NCI-H524 treated with DMSO at 0.1 percent for 48 hours (cell line): ENCODE data around the gene WBP1.
"Not testable (repeated sequence)": the region's sequence is repeated elsewhere in the genome, so short reads cannot be mapped to it uniquely, and the experiment has no call there.

Source experiments
- DNase-seq: peaks from one replicate; lab custom pipeline; 2025; lab: John Stamatoyannopoulos, UW

The WBP1 gene

GRCh38 chr2:74427551-74427950, 30.7 kb upstream of the WBP1 start:
- DNase-seq = no peak

DNA sequence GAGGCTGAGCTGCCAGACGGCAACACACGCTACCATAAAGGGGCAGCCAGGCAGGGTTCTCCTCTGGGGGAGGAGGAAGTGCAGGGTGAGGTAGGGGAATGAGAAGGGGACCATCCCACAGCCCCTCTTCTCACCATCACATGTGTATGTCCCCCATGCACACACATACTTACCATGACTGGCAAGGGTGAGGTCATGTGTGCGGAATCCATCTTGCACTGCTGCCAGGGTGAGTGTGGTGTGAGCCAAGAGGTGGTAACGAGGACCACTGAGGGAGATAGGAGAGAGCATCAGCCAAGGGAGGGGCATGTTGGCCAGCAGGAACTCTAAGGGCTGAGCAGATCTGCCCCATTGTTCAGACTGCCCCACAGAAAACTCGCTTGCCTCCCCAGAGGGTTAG, 29.6 kb upstream of the WBP1 start:
- DNase-seq = no peak

GRCh38 chr2:74429487-74430451, 28.5 kb upstream of the WBP1 start:
- no peak for DNase-seq

DNA sequence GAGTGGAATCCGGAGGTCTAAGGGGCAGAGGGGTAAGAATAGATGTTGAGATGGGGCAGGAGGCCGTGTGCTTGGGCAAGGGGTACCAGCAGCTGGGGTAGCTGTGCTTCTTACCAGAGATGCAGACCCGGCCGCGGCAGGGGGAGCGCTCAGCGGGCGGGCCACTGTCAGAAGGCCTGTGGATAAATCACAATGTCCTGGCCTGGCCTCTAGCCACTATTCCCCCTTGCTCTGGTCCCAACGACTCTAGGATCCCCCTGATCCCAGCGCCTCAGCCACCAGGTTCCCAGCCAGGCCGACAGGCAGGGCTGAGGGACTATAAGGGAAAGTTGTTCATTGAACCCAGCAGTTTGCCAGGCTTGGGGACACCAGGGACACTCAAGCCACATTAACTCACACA, 27.7 kb upstream of the WBP1 start:
- DNase-seq = no peak

DNA sequence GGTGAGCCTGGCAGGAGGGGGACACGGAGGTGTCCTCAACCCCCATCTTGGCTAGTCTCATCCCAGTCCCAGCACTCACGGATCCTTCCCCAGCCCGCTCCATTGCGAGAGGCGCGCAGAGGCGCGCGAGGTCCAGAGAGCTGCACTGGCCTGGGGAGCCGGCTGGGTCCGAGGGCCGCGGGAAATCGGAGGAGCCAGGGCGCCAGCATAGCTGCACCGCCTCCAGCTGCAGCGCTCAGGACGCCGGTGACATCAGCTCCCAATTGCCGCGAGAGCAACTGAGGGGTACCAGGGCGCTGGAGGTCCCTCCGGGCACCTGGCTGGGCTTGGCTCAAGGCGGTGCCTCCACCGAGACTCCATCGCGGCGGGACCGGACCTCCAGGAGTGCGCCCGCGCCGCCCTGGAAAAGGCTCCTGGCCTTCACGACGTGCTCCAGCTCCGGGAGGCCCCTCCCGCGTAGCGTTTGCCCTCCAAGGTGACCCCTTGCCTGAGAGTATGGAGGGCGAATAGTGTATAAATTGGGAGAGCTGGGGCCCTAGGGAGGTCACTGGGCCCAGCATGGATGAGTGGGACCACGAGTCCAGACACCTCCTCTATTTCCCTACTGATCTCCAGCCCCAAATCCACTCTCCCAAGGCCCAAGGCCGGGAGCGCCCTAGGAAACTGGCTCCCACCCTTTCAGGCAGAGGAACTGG, 22.0 kb upstream of the WBP1 start:
- DNase-seq = no peak

DNA sequence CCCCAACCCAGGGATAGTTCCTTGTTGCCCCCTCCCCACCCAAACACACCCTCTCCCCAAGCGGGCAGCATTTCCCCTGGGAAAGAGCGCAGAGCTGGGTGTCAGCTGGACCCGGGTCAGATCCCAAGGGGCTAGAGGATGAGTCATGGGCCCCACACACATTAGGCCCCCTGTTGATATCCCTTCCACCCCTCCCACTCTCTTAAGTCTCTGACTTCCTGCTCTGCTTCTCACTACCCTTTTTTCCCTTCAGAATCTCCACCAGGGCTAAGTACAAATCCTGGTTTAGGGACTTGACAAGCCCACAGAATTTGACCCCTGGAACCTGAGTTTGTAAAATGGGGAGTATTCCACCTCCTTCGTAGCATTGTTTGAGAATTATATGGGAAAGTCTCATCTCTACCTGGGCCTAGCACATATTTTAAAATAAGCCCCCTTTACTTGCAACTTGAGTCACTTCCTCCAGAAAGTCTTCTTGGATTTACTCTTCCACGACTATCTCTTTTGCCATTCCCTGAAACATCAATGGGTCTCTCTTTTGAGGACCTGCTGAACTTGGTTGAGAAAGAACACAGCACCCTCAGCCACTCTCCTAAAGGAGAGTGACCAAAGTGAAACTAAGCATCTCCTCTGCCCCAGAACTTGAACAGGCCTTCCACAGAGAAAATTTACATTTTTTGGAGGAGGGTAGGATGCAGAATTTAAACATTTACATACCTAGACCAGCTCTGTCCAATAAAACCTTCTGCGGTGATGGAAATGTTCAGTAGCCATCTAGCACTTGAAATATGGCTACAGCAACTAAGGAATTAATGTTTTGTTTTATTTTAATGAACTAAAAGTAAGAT, 21.2 kb upstream of the WBP1 start:
- DNase-seq = no peak

DNA sequence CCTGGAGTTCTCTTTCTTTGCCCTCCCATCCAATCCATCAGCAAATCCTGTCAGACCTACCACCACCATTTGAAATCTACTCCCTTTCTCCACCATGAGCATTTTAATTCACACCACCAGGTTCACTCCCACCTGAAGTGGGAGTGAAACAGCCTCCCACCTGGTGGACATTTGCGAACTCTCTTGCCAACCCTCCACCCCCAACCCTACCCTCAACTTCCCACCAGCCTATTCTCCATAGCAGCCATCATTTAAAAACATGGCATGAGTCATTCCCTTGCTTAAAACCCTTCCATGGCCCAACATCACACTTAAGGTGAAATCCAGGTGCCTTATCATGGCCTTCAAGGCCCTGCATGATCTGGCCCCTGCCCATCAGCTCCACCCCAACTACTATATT, 20.0 kb upstream of the WBP1 start:
- no peak for DNase-seq

DNA sequence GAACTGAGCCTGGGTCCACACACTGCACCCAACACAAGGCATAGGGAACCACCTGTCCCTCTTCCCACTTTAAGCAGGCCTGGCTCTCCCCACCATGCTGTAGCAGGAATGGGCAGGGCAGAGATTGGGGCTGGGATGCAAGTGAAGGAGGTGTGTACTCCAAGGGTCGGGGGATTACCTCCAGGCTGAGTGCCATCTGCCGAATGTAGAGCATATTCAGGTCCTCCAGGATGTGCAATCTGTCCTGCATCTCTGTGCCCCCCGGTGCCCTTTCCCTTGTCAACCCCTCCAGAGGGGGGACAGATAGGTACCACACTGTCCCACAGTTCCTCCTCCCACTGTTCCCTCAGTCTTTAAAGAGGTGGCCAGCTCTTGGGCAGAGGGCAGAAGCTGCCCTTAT, 18.9 kb upstream of the WBP1 start:
- DNase-seq = peak; percentile 76

DNA sequence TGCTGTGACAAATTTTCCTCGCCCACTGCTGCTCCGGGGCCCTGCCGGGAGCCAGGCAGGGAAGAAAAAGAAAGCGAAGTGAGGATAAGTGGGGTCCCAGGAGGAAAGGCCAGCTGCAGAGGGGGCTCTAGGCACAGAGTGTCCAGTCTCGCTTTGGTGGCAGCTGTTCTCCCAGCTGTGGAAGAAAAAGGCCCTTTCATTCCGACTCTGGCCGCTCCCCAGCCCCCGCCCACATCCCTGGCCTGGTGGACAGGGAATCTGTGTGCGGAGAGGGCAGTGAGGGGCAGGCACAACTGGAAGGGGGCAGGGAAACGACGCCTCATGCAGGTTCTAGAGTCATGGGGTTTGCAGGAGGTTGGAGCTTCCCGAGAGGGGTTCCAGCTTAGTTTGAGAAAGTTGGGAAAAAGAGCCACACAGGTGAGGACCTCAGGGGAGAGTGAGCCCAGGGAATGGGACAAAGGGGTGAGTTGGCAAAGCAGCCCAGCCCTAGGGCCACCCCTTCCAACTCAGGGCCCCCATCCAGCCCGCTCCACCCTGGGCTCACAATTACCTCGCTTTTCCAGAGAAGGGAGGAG, 18.3 kb upstream of the WBP1 start:
- DNase-seq = no peak

GRCh38 chr2:74440378-74441169, 17.7 kb upstream of the WBP1 start:
- DNase-seq = peak; percentile 47

GRCh38 chr2:74441170-74441689, 17.0 kb upstream of the WBP1 start:
- no peak for DNase-seq

GRCh38 chr2:74441690-74442482, 16.4 kb upstream of the WBP1 start, which contains the start of gene RTKN:
RTKN (minus strand) TSS chr2:74441937; CDS start chr2:74441816, 121 bp downstream.
- DNase-seq = no peak

GRCh38 chr2:74442483-74443297, 15.5 kb upstream of the WBP1 start:
- not testable (repeated sequence) for DNase-seq

GRCh38 chr2:74444498-74445318, 13.5 kb upstream of the WBP1 start:
- no peak for DNase-seq

DNA sequence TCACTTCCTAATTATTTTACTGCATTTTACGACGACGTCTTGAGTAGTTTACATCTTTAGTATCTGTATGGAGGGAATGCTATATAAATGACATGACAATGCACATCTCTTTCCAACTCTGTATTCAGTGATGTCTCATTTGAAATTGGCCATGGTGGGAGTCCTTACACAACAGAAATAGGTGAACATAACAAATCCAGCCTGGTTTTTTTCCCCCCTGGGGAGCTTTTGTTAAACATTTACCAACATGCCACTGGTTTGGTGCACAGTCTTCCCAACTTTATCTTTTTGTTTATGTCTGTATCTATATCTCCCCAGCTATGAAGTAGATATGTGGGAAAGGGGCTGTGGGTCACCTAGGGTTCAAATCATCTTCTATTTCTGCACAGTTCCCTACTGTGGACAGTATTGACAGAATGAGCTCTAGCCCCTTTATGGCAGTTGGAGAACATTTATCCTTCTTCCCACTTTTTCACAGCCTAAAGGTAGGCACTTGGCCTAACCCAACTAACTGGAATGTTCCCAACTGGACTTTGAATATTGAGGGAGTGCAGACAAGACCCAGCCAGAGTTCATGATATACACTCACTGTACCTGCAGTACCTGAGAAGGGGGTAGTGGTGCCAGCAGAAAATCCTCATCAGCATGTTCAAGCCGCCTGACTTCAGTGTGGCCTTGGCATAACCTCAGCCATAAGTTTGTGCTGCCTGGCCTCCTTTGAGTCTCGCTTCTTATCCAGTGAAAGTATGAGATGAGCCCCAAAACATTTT, 10.8 kb upstream of the WBP1 start:
- DNase-seq = no peak

GRCh38 chr2:74448771-74449170, 9.5 kb upstream of the WBP1 start:
- DNase-seq = no peak

GRCh38 chr2:74450570-74451190, 7.6 kb upstream of the WBP1 start:
- DNase-seq = no peak
